ENCODE measurements around the gene WNT7B. TPM values are rescaled to one million over a fixed set of nuclear protein-coding genes. Genes with fewer than 3 reads are reported as not detected.

Gene WNT7B
- total RNA-seq, 6 experiments from 2014 or later, result 0.07 to 0.14 (median 0.09) TPM; not detected in 1

- no peaks in the 10 kb centered on the region; the same call in 1 of the 2 replicates for H3K9me3 Mint-ChIP-seq
- no peak for DNase-seq
- TF ChIP-seq CTCF (IDR thresholded peaks at IDR 0.05), result no peak
- H3K4me1 Mint-ChIP-seq (ENCODE audit: low read depth), result no peaks in the 10 kb centered on the region
- H3K27ac Mint-ChIP-seq, result no peak overlapping the region
- H3K36me3 Mint-ChIP-seq (ENCODE audit: low read depth), result peaks cover 5% of the 10 kb centered on the region; the same call in 1 of the 2 replicates
- H3K27me3 Mint-ChIP-seq (ENCODE audit: insufficient read depth), result peaks cover 7% of the 10 kb centered on the region
- H3K4me3 Mint-ChIP-seq, result no peak overlapping the region
These were observed 58.2 kb downstream of the WNT7B start for GRCh38 chr22:45918459-45919370.

- no peak overlapping the region for H3K27ac Mint-ChIP-seq
- peaks cover 5% of the 10 kb centered on the region; the same call in 1 of the 2 replicates for H3K36me3 Mint-ChIP-seq (ENCODE audit: low read depth)
These were observed 59.1 kb downstream of the WNT7B start for GRCh38 chr22:45917700-45918458.

GRCh38 chr22:45917146-45917545 lies 59.8 kb downstream of the WNT7B start:
- Mint-ChIP-seq H3K36me3 (ENCODE audit: low read depth) (peaks cover 5% of the 10 kb centered on the region; the same call in 1 of the 2 replicates), H3K4me3 (no peak overlapping the region), H3K27me3 (ENCODE audit: insufficient read depth) (peaks cover 8% of the 10 kb centered on the region), H3K9me3 (no peaks in the 10 kb centered on the region; the same call in 1 of the 2 replicates), H3K4me1 (ENCODE audit: low read depth) (no peaks in the 10 kb centered on the region), H3K27ac (no peak overlapping the region)
- no peak for TF ChIP-seq CTCF (IDR thresholded peaks at IDR 0.05)
- no peak for DNase-seq

More at GRCh38 chr22:45917700-45918458, 59.1 kb downstream of the WNT7B start:
- DNase-seq, result no peak
- no peak for TF ChIP-seq CTCF (IDR thresholded peaks at IDR 0.05)
- H3K4me3 Mint-ChIP-seq, result no peak overlapping the region
- no peaks in the 10 kb centered on the region; the same call in 1 of the 2 replicates for H3K9me3 Mint-ChIP-seq
- no peaks in the 10 kb centered on the region for H3K4me1 Mint-ChIP-seq (ENCODE audit: low read depth)
- peaks cover 8% of the 10 kb centered on the region for H3K27me3 Mint-ChIP-seq (ENCODE audit: insufficient read depth)

GRCh38 chr22:45916515-45916914 lies 60.4 kb downstream of the WNT7B start:
- no peak overlapping the region for H3K27ac Mint-ChIP-seq
- H3K4me3 Mint-ChIP-seq, result no peak overlapping the region
- no peak for TF ChIP-seq CTCF (IDR thresholded peaks at IDR 0.05)
- no peaks in the 10 kb centered on the region; the same call in 1 of the 2 replicates for H3K9me3 Mint-ChIP-seq
- no peaks in the 10 kb centered on the region for H3K4me1 Mint-ChIP-seq (ENCODE audit: low read depth)
- peaks cover 8% of the 10 kb centered on the region for H3K27me3 Mint-ChIP-seq (ENCODE audit: insufficient read depth)
- no peak for DNase-seq
- peaks cover 5% of the 10 kb centered on the region; the same call in 1 of the 2 replicates for H3K36me3 Mint-ChIP-seq (ENCODE audit: low read depth)

- H3K36me3 Mint-ChIP-seq (ENCODE audit: low read depth), result peaks cover 5% of the 10 kb centered on the region; the same call in 1 of the 2 replicates
These were observed 61.1 kb downstream of the WNT7B start for GRCh38 chr22:45915841-45916240.

More at GRCh38 chr22:45915841-45916240, 61.1 kb downstream of the WNT7B start:
- no peak for DNase-seq
- Mint-ChIP-seq H3K4me3 (no peak overlapping the region), H3K27me3 (ENCODE audit: insufficient read depth) (peaks cover 8% of the 10 kb centered on the region), H3K4me1 (ENCODE audit: low read depth) (no peaks in the 10 kb centered on the region), H3K27ac (no peak overlapping the region), H3K9me3 (no peaks in the 10 kb centered on the region; the same call in 1 of the 2 replicates)
- TF ChIP-seq CTCF (IDR thresholded peaks at IDR 0.05), result no peak
